ENCODE measurements around the gene SMIM22. TPM values are rescaled to one million over a fixed set of nuclear protein-coding genes. Genes with fewer than 3 reads are reported as not detected.

Gene SMIM22, protein sequence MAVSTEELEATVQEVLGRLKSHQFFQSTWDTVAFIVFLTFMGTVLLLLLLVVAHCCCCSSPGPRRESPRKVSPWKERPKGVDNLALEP
- total RNA-seq: 100 to 1,000 TPM; 448 to 580 TPM
- long read RNA-seq, transcript SMIM22-201 (4 exons, 366 nt): minor isoform, 25 of 71 reads
- long read RNA-seq, transcript SMIM22-204 (4 exons, 394 nt): major isoform, 40 of 71 reads
- long read RNA-seq, partial matches to known transcripts: 0 of 71 reads
- long read RNA-seq, other reads (novel, unspliced or antisense): 4 of 71 reads

DNA sequence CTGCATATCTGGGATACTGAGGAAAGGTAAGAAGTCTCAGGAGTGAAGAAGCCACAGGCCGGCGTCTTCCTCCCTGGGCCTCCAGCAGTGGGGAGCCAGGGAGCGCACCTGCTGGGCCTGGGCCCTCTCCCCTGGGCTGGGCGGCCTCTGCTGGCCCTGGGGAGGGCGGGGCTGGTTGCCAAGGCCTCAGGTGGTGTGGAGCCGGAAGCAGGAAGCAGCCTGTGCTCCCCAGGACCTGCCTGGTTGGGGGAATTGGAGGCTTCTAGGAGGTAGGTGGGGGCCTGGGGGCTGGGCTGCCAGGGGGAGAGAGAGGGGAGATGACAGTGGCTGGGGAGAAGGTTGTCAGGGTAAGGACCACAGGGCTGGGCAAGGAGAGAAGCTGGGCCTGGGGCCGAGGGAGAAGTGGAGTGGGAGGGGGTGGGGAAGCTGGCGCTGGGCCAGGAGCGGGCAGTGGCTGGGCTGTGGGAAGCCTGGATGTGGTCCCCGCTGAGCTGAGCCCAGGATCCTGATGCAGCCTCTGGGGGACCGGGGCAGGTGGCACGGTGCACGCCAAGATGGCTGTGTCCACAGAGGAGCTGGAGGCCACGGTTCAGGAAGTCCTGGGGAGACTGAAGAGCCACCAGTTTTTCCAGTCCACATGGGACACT is at the start of gene SMIM22:
SMIM22 (plus strand) TSS at position 189 of the 647 bp plus-strand sequence; CDS start at position 555, 366 bp downstream.
- ATAC-seq (peak; percentile 83), DNase-seq (peak; percentile 84 to 86)
- intact Hi-C loops (cut with DNase I, micrococcal nuclease): no loop called here

GRCh38 chr16:4746215-4746614 is 49.0 kb upstream of the SMIM22 start:
- no peak for ATAC-seq
- intact Hi-C loops (cut with DNase I, micrococcal nuclease): no loop called here

GRCh38 chr16:4746991-4747574 is 48.1 kb upstream of the SMIM22 start:
- intact Hi-C loops (cut with DNase I, micrococcal nuclease): no loop called here
- ATAC-seq (no peak), DNase-seq (no peak)

More at GRCh38 chr16:4746215-4746614, 49.0 kb upstream of the SMIM22 start:
- DNase-seq: no peak

DNA sequence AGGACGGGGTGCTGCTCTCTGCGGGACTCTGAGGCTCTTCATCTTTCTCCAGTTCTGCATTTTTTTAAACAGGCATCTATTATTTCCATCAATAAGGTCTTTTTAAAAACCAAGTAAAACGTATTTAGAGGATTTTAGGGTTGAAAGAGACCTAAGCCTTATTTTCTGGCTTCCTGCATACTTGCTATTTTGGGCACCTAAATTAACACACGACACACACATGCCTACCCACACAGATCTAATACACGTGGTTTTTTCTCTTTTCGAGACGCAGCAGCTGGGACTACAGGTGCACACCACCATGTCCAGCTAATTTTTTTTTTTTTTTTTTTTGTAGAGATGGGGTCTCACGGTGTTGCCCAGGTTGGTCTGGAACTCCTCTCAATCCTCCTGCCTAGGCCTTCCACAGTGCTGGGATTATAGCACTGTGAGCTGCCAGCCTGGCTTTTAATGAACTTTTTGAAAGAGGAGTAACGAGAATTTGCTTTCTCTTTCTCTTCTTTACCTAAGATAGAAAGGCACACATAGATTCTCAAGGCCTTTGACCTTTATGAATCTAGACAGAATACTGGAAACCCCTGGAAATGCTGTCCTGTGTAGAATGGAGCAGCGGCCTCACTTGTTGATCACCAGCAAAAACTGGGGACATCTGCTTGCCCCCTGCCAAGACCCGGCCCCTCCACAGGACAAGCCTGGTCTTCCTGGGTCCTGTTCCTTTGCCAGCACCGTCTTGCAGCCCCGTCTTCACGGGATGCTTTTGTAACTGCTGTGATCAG is 47.1 kb upstream of the SMIM22 start:
- DNase-seq (no peak), ATAC-seq (no peak)
- intact Hi-C loops (cut with DNase I, micrococcal nuclease): no loop called here

- intact Hi-C loops (cut with DNase I, micrococcal nuclease): no loop called here
- ATAC-seq (no peak), DNase-seq (no peak)
These were observed 46.3 kb upstream of the SMIM22 start for GRCh38 chr16:4748682-4749411.

- intact Hi-C loops (cut with DNase I, micrococcal nuclease): no loop called here
- no peak for ATAC-seq
These were observed 45.4 kb upstream of the SMIM22 start for GRCh38 chr16:4749700-4750257.

DNA sequence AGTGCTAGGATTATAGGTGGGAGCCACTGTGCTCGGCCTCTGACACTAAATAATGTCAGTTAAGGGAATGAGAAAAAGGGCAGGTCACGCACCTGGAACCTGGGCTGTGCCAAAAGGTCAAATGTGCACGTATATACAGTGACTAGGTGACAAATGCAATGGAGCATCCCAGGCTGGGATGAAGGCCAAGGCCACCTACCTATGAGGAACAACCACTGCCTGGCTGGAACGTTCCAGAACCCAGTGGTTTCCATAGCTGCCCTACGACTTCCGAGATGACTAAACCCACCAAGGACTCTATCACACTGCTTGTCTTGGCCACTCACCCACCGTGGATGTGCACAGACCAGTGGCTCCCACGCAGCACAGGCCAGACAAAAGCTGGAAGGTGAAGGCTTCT is 44.3 kb upstream of the SMIM22 start:
- no peak for DNase-seq
- no peak for ATAC-seq
- intact Hi-C loops (cut with DNase I, micrococcal nuclease): no loop called here

More at GRCh38 chr16:4749700-4750257, 45.4 kb upstream of the SMIM22 start:
- no peak for DNase-seq

- DNase-seq (no peak), ATAC-seq (no peak)
- intact Hi-C loops (cut with DNase I, micrococcal nuclease): no loop called here
These were observed 42.6 kb upstream of the SMIM22 start for GRCh38 chr16:4752351-4753100.

GRCh38 chr16:4753227-4753626 is 41.9 kb upstream of the SMIM22 start:
- ATAC-seq: no peak
- intact Hi-C loops (cut with DNase I, micrococcal nuclease): no loop called here
- DNase-seq: no peak

DNA sequence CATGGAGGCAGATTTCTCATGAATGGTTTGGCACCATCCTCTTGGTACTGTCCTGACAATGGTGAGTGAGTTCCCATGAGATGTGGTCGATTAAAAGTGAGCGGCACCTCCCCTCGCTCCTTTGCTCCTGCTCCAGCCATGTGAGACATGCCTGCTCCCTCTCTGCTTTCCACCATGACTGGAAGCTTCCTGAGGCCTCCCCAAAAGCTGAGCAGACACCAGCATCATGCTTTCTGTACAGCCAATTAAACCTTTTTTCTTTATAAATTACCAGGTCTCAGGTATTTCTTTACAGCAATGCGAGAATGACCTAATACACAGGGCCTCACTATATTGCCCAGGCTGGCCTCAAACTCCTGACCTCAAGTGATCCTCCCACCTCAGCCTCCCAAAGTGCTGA is 40.3 kb upstream of the SMIM22 start:
- intact Hi-C loops (cut with DNase I, micrococcal nuclease): no loop called here

DNA sequence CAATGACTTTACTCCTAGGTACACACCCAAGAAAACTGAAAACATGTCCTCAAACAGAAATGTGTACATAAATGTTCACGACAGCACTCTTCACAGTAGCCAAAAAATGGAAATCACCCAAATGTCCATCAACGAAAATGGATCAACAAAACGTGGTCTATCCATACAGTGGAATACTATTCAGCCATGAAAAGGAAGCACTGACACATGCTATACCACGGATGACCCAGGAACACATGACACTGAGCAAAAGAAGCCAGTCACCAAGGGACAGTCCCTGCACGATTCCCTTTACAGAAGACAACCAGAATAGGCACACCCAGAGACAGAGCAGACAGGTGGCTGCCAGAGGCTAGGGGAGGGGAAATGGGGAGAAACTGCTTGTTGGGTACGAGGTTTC is 39.5 kb upstream of the SMIM22 start:
- no peak for DNase-seq
- intact Hi-C loops (cut with DNase I, micrococcal nuclease): no loop called here
- ATAC-seq: no peak

More for the DNA sequence above, 40.3 kb upstream of the SMIM22 start:
- ATAC-seq (no peak), DNase-seq (no peak)

GRCh38 chr16:4760221-4760910 is 34.8 kb upstream of the SMIM22 start:
- DNase-seq (no peak), ATAC-seq (no peak)
- intact Hi-C loops (cut with DNase I, micrococcal nuclease): no loop called here

- no peak for DNase-seq
- intact Hi-C loops (cut with DNase I, micrococcal nuclease): no loop called here
- no peak for ATAC-seq
These were observed 33.0 kb upstream of the SMIM22 start for GRCh38 chr16:4762205-4762604.

GRCh38 chr16:4763791-4764190 is 31.4 kb upstream of the SMIM22 start:
- ATAC-seq (no peak), DNase-seq (no peak)
- intact Hi-C loops (cut with DNase I, micrococcal nuclease): no loop called here

- no peak for ATAC-seq
- no peak for DNase-seq
- intact Hi-C loops (cut with DNase I, micrococcal nuclease): no loop called here
These were observed 29.4 kb upstream of the SMIM22 start for GRCh38 chr16:4765511-4766474.
